A549 (cell line): ENCODE data around the gene ZSWIM5. TPM values are rescaled to one million over a fixed set of nuclear protein-coding genes. Genes with fewer than 3 reads are reported as not detected.

Experiments
- ATAC-seq, 2 experiments: fragments of 200-7000 bp in 1 of 2; fragments of >200 bp in 1 of 2; cut with Nextera tagmentation in 1 of 2; cut with Tn5 transposase in 1 of 2; 3 replicates each; pipeline versions ENCODE4 v1.8.0 to v1.9.1; 2018 to 2020; ENCODE audit warnings: mild to moderate bottlenecking in 1 of 2, moderate library complexity in 1 of 2
- CTCF ChIA-PET: fragments of 300-600 bp; sonication (Branson Sonifier 250); formaldehyde crosslinking; extraction: SDS; loops from one replicate; lab custom pipeline; 2021; ENCODE audit warnings: antibody characterized with exemption, inconsistent platforms; lab: Yijun Ruan, JAX
- POLR2A ChIA-PET: fragments of 350-600 bp; formaldehyde crosslinking; extraction: SDS; loops from one replicate; lab custom pipeline; 2021; ENCODE audit warnings: antibody characterized with exemption, inconsistent platforms; lab: Yijun Ruan, JAX
- DNase-seq, 2 experiments: peaks; one replicate each; pipeline versions ENCODE4 v3.0.0 to v3.0.0-alpha.2; 2011 to 2016; ENCODE audit warnings: low read depth in 1 of 2, low spot score in 1 of 2
- FAIRE-seq: peaks from 2 replicates; lab custom pipeline; 2011; peaks lifted over from hg19 to GRCh38; lab: Jason Lieb, UNC
- H3K27ac ChIP-seq, 2 experiments: fragments of >200 bp; sonication (Bioruptor Twin); formaldehyde crosslinking; 3 replicates each; pipeline ENCODE4 v1.5.1; 2016 to 2017
- H3K4me1 ChIP-seq: fragments of >200 bp; sonication (Bioruptor Twin); formaldehyde crosslinking; 3 replicates; pipeline ENCODE4 v1.6.1; 2016
- H3K4me2 ChIP-seq: fragments of >200 bp; sonication (Bioruptor Twin); formaldehyde crosslinking; 3 replicates; pipeline ENCODE4 v1.6.1; 2016
- H3K4me3 ChIP-seq: fragments of >200 bp; sonication (Bioruptor Twin); formaldehyde crosslinking; 3 replicates; pipeline ENCODE4 v1.5.1; 2016
- H3K9me3 ChIP-seq: fragments of >200 bp; sonication (Bioruptor Twin); formaldehyde crosslinking; 3 replicates; pipeline ENCODE4 v1.6.1; 2016
- CBX2 ChIP-seq: fragments of 200-600 bp; sonication (generic); IDR thresholded peaks from 2 replicates; pipeline ENCODE4 v1.6.1; 2016; ENCODE audit warnings: low read depth, mild to moderate bottlenecking, borderline replicate concordance
- CEBPB ChIP-seq, 2 experiments: fragments of >200 bp in 1 of 2; sonication (Bioruptor Twin) in 1 of 2; formaldehyde crosslinking in 1 of 2; IDR thresholded peaks; 2 replicates each; pipeline ENCODE4 v1.6.1; 2012 to 2016
- CHD2 ChIP-seq: fragments of 150-350 bp; IDR thresholded peaks from 2 replicates; pipeline ENCODE4 v1.6.1; 2014; ENCODE audit warnings: low read length; ENCODE audit not compliant: partially characterized antibody
- EP300 ChIP-seq, 2 experiments: fragments of >200 bp; sonication (Bioruptor Twin); formaldehyde crosslinking; IDR thresholded peaks; 2 replicates in 1 of 2; 3 replicates in 1 of 2; pipeline ENCODE4 v1.6.1; 2016 to 2017
- ESRRA ChIP-seq: fragments of 150-350 bp; IDR thresholded peaks from 2 replicates; pipeline ENCODE4 v1.6.1; 2014; ENCODE audit warnings: mild to moderate bottlenecking, low read length, borderline replicate concordance
- FOSL2 ChIP-seq, 2 experiments: fragments of 450-650 bp in 1 of 2; fragments of >200 bp in 1 of 2; sonication (Bioruptor Twin) in 1 of 2; formaldehyde crosslinking; IDR thresholded peaks; 2 replicates each; pipeline versions ENCODE4 v1.5.0 to v1.6.1; 2016 to 2020; ENCODE audit warnings: mild to moderate bottlenecking in 1 of 2, moderate library complexity in 1 of 2
- FOXS1 ChIP-seq: fragments of 250-450 bp; sonication (Bioruptor Pico); IDR thresholded peaks from 2 replicates; pipeline ENCODE4 v1.5.0; 2020; ENCODE audit warnings: mild to moderate bottlenecking, moderate library complexity
- HDAC2 ChIP-seq: fragments of 200-600 bp; sonication (generic); IDR thresholded peaks from 2 replicates; pipeline ENCODE4 v1.6.1; 2016
- HEYL ChIP-seq: fragments of 250-450 bp; sonication (Bioruptor Pico); IDR thresholded peaks from 2 replicates; pipeline ENCODE4 v1.8.0; 2021; ENCODE audit warnings: mild to moderate bottlenecking, moderate library complexity
- JUN ChIP-seq, 2 experiments: fragments of >200 bp; sonication (Bioruptor Twin); formaldehyde crosslinking; IDR thresholded peaks; 2 replicates in 1 of 2; 3 replicates in 1 of 2; pipeline ENCODE4 v1.6.1; 2016 to 2017
- KDM5A ChIP-seq: fragments of 200-600 bp; sonication (generic); IDR thresholded peaks from 2 replicates; pipeline ENCODE4 v1.6.1; 2016; ENCODE audit warnings: antibody characterized with exemption, mild to moderate bottlenecking
- RARB ChIP-seq: fragments of 250-450 bp; sonication (Bioruptor Pico); IDR thresholded peaks from 2 replicates; pipeline ENCODE4 v1.8.0; 2021; ENCODE audit warnings: mild to moderate bottlenecking, moderate library complexity
- RFX5 ChIP-seq: fragments of 450-650 bp; IDR thresholded peaks from 2 replicates; pipeline ENCODE4 v1.7.1; 2014; ENCODE audit warnings: antibody characterized with exemption, mild to moderate bottlenecking, moderate library complexity
- WGBS: methylation state at CpG from one replicate; pipeline ENCODE4 v1.1.6; 2017; ENCODE audit errors: missing lambda C conversion rate; 5-methylcytosine and 5-hydroxymethylcytosine counted together
- polyA plus RNA-seq, 4 experiments: library from polyadenylated mRNA; depleted of rRNA in 3 of 4; stranded (reverse); fragments of >200 nt; fragmentation: RNase III in 1 of 4; extraction: RNeasy Plus Mini Kit Qiagen cat#74134 plus additional on column Dnase treatment in 1 of 4; gene quantifications; 2 replicates in 3 of 4; 3 replicates in 1 of 4; pipeline ENCODE4 v1.2.3, GENCODE V29; 2011 to 2017
- TF ChIP-seq, protein P1 (sequence below): fragments of 250-450 bp; sonication (Bioruptor Pico); IDR thresholded peaks from 2 replicates; pipeline ENCODE4 v1.5.0; 2020; ENCODE audit warnings: low read depth, mild to moderate bottlenecking, moderate library complexity
- TF ChIP-seq, protein P2 (sequence below): fragments of >200 bp; sonication (Bioruptor Twin); formaldehyde crosslinking; IDR thresholded peaks from 2 replicates; pipeline ENCODE4 v1.6.1; 2016
- TF ChIP-seq, protein P3 (sequence below): fragments of 250-450 bp; sonication (Bioruptor Pico); IDR thresholded peaks from 2 replicates; pipeline ENCODE4 v1.5.0; 2021; ENCODE audit warnings: mild to moderate bottlenecking, moderate library complexity, borderline replicate concordance
- TF ChIP-seq, protein P4 (sequence below): fragments of 450-650 bp; IDR thresholded peaks from 2 replicates; pipeline ENCODE4 v1.6.1; 2014; ENCODE audit warnings: antibody characterized with exemption
- TF ChIP-seq, protein P5 (sequence below): IDR thresholded peaks from 2 replicates; pipeline ENCODE4 v1.6.1; 2012

ZSWIM5 gene
- polyA plus RNA-seq, 2 of the 4 experiments (the other 2 are of a cell fraction): 0.52 to 1.3 TPM

DNA sequence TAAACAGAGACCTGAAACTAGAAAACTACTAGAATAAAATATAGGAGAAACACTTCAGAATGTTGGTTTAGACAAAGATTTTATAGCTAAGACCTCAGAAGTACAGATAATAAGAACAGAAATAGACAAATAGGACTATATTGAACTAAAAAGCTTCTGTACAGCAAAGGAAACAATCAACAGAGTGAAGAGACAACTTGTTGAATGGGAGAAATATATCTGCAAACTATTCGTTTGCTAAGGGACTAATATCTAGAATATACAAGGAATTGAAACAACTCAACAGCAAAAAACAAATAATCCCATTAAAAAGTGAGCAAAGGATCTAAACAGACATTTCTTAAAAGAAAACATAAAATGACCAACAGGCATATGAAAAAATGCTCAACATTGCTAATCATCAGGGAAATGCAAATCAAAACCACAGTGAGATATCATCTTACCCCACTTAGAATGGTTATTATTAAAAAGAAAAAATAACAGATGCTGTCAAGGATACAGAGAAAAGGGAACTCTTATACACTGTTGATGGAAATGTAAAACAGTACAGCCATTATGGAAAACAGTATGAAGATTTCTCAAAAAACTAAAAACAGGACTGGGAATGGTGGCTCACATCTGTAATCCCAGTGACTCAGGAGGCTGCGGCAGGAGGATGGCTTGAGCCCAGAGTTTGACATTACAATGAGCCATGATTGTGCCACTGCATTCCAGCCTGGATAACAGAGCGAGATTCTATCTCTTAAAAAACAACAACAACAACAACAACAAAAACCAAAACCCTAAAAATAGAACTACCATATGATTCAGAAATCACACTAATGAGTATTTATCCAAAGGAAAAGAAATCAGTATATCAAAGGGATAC lies 37.3 kb upstream of the ZSWIM5 start:
- FAIRE-seq (no peak), DNase-seq (no peak), ATAC-seq (no peak)
- 22% methylated on average over 3 of the region's 3 CpGs for WGBS
- ChIA-PET POLR2A (no interaction called here), CTCF (no interaction called here)
- Histone ChIP-seq H3K4me3 (no peak overlapping the region), H3K27ac (no peak overlapping the region), H3K9me3 (peaks cover 8% of the 10 kb centered on the region; the same call in 2 of the 3 replicates), H3K4me2 (no peak overlapping the region), H3K4me1 (peaks cover 9% of the 10 kb centered on the region; the same call in 1 of the 3 replicates)
- no peak for TF ChIP-seq RARB (CRISPR knock-in tag)
- TF ChIP-seq ESRRA: no peak
- TF ChIP-seq, protein P1, sequence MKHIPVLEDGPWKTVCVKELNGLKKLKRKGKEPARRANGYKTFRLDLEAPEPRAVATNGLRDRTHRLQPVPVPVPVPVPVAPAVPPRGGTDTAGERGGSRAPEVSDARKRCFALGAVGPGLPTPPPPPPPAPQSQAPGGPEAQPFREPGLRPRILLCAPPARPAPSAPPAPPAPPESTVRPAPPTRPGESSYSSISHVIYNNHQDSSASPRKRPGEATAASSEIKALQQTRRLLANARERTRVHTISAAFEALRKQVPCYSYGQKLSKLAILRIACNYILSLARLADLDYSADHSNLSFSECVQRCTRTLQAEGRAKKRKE (CRISPR knock-in tag): no peak
- TF ChIP-seq CBX2: no peak

DNA sequence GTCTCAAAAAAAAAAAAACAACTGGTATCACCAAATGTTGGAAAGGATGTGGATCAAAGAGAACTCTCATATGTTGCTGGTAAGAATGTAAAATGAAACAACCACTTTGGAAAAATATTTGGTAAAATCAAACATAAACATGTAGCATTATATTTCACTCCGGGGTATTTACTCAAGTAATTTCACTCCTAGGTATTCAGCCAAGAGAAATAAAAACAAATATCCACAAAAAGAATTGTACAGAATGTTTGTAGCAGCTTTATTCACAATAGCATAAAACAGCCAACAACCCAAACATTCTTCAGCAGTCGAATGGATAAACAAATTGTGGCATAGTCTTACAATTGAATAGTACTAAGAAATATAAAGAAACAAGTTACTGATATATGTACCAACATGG lies 32.4 kb upstream of the ZSWIM5 start:
- DNase-seq (no peak), ATAC-seq (no peak), FAIRE-seq (no peak)
- peaks cover 16% of the 10 kb centered on the region for H3K9me3 ChIP-seq
- no peak overlapping the region for H3K4me3 ChIP-seq
- 8% methylated on average over 2 of the region's 2 CpGs for WGBS
- H3K4me1 ChIP-seq: no peaks in the 10 kb centered on the region
- ChIA-PET CTCF (no interaction called here), POLR2A (no interaction called here)
- H3K4me2 ChIP-seq: no peak overlapping the region
- TF ChIP-seq, protein P2, sequence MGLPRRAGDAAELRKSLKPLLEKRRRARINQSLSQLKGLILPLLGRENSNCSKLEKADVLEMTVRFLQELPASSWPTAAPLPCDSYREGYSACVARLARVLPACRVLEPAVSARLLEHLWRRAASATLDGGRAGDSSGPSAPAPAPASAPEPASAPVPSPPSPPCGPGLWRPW: no peak
- TF ChIP-seq FOSL2 (IDR thresholded peaks at IDR 0.05): no peak
- TF ChIP-seq FOSL2 (CRISPR knock-in tag; IDR thresholded peaks at IDR 0.05): no peak
- no peak for TF ChIP-seq EP300 (IDR thresholded peaks at IDR 0.05)
- TF ChIP-seq HDAC2: no peak
- TF ChIP-seq CEBPB (IDR thresholded peaks at IDR 0.05): no peak
- no peak for TF ChIP-seq CHD2
- no peak for TF ChIP-seq JUN (IDR thresholded peaks at IDR 0.05)
- TF ChIP-seq, protein P3, sequence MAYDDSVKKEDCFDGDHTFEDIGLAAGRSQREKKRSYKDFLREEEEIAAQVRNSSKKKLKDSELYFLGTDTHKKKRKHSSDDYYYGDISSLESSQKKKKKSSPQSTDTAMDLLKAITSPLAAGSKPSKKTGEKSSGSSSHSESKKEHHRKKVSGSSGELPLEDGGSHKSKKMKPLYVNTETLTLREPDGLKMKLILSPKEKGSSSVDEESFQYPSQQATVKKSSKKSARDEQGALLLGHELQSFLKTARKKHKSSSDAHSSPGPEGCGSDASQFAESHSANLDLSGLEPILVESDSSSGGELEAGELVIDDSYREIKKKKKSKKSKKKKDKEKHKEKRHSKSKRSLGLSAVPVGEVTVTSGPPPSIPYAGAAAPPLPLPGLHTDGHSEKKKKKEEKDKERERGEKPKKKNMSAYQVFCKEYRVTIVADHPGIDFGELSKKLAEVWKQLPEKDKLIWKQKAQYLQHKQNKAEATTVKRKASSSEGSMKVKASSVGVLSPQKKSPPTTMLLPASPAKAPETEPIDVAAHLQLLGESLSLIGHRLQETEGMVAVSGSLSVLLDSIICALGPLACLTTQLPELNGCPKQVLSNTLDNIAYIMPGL (CRISPR knock-in tag): no peak
- TF ChIP-seq, protein P1 (CRISPR knock-in tag): no peak
- no peak for TF ChIP-seq HEYL
- TF ChIP-seq RFX5: no peak
- TF ChIP-seq KDM5A: no peak
- no peak for TF ChIP-seq FOXS1
- TF ChIP-seq, protein P4, sequence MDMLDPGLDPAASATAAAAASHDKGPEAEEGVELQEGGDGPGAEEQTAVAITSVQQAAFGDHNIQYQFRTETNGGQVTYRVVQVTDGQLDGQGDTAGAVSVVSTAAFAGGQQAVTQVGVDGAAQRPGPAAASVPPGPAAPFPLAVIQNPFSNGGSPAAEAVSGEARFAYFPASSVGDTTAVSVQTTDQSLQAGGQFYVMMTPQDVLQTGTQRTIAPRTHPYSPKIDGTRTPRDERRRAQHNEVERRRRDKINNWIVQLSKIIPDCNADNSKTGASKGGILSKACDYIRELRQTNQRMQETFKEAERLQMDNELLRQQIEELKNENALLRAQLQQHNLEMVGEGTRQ: no peak
- TF ChIP-seq, protein P5, sequence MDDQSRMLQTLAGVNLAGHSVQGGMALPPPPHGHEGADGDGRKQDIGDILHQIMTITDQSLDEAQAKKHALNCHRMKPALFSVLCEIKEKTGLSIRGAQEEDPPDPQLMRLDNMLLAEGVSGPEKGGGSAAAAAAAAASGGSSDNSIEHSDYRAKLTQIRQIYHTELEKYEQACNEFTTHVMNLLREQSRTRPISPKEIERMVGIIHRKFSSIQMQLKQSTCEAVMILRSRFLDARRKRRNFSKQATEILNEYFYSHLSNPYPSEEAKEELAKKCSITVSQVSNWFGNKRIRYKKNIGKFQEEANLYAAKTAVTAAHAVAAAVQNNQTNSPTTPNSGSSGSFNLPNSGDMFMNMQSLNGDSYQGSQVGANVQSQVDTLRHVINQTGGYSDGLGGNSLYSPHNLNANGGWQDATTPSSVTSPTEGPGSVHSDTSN: no peak
- TF ChIP-seq, all 56 proteins: peak for 0
- H3K27ac ChIP-seq: no peak overlapping the region
